ENCODE measurements around the gene CTRB2.

CTRB2 gene

DNA sequence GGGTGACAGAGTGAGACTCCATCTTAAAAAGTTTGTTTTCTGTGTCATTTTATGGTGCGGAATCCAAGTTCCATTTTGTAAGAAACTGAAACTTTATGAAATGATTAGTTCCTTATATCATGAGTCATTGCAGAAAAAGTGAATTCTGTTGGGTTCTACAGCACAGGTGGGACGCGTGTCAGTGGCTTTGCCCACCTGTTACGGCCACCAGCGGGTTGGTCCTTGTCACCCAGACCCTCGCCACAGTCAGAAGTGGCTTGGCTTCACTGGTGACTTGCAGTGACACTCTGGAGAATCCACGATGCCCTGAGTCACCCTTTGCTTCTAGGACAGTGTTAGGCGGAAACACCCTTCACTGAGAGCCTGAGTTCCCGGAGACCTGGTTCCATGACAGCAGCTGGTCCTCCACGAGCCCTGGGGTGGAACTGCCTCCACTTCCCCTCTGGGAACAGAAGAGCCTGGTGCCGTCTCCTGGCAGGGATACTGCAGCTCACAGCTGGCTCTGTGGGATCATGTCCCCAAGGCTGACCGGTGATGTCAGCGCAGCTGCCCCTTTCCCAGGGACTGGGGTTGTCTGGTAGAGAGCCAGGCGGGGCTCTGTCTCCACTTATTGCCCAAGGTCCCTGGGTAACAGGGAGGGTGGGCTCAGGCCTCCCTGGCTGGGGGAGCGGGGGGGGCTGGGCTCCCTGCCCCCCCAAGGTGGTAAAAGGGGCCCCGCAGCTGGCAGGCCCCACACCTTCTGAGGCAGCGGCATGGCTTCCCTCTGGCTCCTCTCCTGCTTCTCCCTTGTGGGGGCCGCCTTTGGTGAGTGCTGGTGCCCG, 11.5 kb upstream of the CTRB2 start, which contains the start of gene CTRB1:
CTRB1 (plus strand) TSS at position 733 of the 821 bp plus-strand sequence; CDS start at position 753, 20 bp downstream.
- TF ChIP-seq TAF1 (IDR thresholded peaks at IDR 0.05; ENCODE audit: borderline replicate concordance, insufficient read depth, low read length): no peak
- no peak for TF ChIP-seq FOXP2 (optimal IDR thresholded peaks at IDR 0.05; ENCODE audit: borderline replicate concordance, extremely low read depth, extremely low read length, insufficient read depth)
- TF ChIP-seq POLR2AphosphoS5 (IDR thresholded peaks at IDR 0.05; ENCODE audit: low read depth, low read length): no peak
- no peak for TF ChIP-seq SIN3A (IDR thresholded peaks at IDR 0.05; ENCODE audit: borderline replicate concordance, insufficient read depth, low read length)
- TF ChIP-seq, protein P1, sequence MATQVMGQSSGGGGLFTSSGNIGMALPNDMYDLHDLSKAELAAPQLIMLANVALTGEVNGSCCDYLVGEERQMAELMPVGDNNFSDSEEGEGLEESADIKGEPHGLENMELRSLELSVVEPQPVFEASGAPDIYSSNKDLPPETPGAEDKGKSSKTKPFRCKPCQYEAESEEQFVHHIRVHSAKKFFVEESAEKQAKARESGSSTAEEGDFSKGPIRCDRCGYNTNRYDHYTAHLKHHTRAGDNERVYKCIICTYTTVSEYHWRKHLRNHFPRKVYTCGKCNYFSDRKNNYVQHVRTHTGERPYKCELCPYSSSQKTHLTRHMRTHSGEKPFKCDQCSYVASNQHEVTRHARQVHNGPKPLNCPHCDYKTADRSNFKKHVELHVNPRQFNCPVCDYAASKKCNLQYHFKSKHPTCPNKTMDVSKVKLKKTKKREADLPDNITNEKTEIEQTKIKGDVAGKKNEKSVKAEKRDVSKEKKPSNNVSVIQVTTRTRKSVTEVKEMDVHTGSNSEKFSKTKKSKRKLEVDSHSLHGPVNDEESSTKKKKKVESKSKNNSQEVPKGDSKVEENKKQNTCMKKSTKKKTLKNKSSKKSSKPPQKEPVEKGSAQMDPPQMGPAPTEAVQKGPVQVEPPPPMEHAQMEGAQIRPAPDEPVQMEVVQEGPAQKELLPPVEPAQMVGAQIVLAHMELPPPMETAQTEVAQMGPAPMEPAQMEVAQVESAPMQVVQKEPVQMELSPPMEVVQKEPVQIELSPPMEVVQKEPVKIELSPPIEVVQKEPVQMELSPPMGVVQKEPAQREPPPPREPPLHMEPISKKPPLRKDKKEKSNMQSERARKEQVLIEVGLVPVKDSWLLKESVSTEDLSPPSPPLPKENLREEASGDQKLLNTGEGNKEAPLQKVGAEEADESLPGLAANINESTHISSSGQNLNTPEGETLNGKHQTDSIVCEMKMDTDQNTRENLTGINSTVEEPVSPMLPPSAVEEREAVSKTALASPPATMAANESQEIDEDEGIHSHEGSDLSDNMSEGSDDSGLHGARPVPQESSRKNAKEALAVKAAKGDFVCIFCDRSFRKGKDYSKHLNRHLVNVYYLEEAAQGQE (IDR thresholded peaks at IDR 0.05; ENCODE audit: insufficient read depth in 1 of 2, low read depth in 2 of 2, low read length in 2 of 2): no peak

- TF ChIP-seq, protein P1 (IDR thresholded peaks at IDR 0.05; ENCODE audit: insufficient read depth in 1 of 2, low read depth in 2 of 2, low read length in 2 of 2): no peak
- TF ChIP-seq SIN3A (IDR thresholded peaks at IDR 0.05; ENCODE audit: borderline replicate concordance, insufficient read depth, low read length): no peak
- no peak for TF ChIP-seq FOXP2 (optimal IDR thresholded peaks at IDR 0.05; ENCODE audit: borderline replicate concordance, extremely low read depth, extremely low read length, insufficient read depth)
- TF ChIP-seq TAF1 (IDR thresholded peaks at IDR 0.05; ENCODE audit: borderline replicate concordance, insufficient read depth, low read length): no peak
- TF ChIP-seq POLR2AphosphoS5 (IDR thresholded peaks at IDR 0.05; ENCODE audit: low read depth, low read length): no peak
Observed at GRCh38 chr16:75217389-75217851, 10.5 kb upstream of the CTRB2 start.

DNA sequence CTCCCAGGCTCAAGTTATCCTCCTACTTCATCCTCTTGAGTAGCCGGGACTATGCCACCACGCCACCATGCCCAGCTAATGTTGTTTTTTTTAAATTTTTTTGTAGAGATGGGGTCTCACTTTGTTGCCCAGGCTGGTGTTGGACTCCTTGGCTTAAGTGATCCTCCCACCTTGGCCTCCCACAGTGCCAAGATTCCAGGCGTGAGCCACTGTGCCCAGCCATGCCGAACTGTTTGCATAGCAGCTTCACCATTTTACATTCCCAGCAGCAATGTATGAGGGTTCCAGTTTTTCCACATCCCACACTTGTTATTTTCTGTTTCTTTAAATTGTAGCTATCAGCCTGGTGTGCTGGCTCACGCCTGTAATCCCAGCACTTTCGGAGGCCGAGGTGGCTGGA, 9.6 kb upstream of the CTRB2 start:
- TF ChIP-seq SIN3A (IDR thresholded peaks at IDR 0.05; ENCODE audit: borderline replicate concordance, insufficient read depth, low read length): no peak
- TF ChIP-seq POLR2AphosphoS5 (IDR thresholded peaks at IDR 0.05; ENCODE audit: low read depth, low read length): no peak
- TF ChIP-seq FOXP2 (optimal IDR thresholded peaks at IDR 0.05; ENCODE audit: borderline replicate concordance, extremely low read depth, extremely low read length, insufficient read depth): no peak
- TF ChIP-seq, protein P1 (IDR thresholded peaks at IDR 0.05; ENCODE audit: insufficient read depth in 1 of 2, low read depth in 2 of 2, low read length in 2 of 2): no peak
- no peak for TF ChIP-seq TAF1 (IDR thresholded peaks at IDR 0.05; ENCODE audit: borderline replicate concordance, insufficient read depth, low read length)

- TF ChIP-seq, protein P1 (IDR thresholded peaks at IDR 0.05; ENCODE audit: insufficient read depth in 1 of 2, low read depth in 2 of 2, low read length in 2 of 2): no peak
- TF ChIP-seq SIN3A (IDR thresholded peaks at IDR 0.05; ENCODE audit: borderline replicate concordance, insufficient read depth, low read length): no peak
- no peak for TF ChIP-seq TAF1 (IDR thresholded peaks at IDR 0.05; ENCODE audit: borderline replicate concordance, insufficient read depth, low read length)
- no peak for TF ChIP-seq POLR2AphosphoS5 (IDR thresholded peaks at IDR 0.05; ENCODE audit: low read depth, low read length)
- no peak for TF ChIP-seq FOXP2 (optimal IDR thresholded peaks at IDR 0.05; ENCODE audit: borderline replicate concordance, extremely low read depth, extremely low read length, insufficient read depth)
Observed at GRCh38 chr16:75216127-75216526, 9.2 kb upstream of the CTRB2 start.

Measured in PFSK-1 (cell line).